ENCODE data around the gene FSD1L.

FSD1L gene

DNA sequence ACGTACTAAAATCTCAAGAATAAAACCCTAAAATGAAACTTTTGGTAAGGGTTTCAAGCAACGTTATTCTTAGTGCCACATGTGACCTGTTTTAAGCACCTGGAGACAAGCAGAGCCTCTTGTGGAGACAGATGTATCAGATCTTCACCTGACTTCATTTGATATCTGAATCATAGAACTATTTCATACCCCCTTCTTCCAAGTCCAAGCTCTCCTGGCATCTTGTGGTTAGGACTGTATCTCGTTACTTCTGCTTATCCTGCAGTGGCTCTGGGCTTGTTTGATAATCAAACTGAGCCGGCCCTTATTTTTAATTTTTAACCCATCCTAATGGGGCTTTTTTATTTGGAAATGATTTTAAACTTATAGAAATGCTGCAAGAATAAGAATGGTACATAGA is 11.1 kb upstream of the FSD1L start:
- no peak for DNase-seq

DNA sequence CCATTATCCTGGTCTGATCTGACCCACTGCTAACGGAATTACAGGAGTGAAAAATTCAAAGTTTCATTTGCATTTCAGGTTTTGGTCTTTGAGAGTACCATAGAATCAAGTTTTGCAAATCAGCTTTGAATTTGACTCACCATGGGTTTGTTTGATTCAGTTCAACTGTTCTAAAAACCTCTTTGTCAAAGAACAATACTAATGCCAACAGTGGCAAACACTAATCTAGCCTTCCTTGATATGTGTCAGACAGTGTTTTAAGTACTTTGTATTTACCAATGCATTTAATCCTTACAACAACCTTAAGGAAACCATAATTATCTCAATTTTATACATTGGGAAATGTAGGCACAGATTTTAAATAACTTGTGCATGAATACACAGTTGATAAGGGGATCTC is 10.1 kb upstream of the FSD1L start:
- DNase-seq, result no peak

DNA sequence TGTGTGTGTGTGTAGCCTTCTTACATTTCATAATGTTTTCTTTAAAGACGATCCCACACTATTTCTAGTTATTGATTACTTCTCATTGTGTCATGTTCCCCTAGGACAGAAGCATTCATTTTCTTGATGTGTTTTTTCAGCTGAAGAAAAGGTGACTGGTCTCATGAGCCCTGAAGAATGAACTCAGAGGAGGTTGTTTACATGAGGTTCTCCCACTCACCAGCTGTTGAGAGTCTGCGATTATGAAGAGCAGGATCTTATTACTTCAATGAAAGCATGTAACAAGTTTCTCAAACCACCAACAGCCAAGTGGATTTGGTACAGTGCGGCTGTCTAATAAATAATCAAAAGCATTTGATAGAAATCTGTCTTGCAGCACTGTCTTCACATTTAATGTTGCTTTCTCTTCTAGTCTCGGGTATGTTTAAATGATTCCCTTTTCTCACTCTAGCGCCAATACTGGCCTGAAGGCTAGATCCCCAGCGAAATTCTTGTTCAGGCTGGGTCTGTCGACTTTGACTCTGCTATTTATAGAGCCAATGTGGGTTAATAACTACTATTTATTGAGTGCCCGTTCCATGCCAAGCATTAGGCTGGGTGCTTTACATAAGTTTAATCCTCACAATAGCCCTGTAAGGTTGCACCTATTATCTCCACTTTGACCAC is 9.6 kb upstream of the FSD1L start:
- DNase-seq, result no peak

DNA sequence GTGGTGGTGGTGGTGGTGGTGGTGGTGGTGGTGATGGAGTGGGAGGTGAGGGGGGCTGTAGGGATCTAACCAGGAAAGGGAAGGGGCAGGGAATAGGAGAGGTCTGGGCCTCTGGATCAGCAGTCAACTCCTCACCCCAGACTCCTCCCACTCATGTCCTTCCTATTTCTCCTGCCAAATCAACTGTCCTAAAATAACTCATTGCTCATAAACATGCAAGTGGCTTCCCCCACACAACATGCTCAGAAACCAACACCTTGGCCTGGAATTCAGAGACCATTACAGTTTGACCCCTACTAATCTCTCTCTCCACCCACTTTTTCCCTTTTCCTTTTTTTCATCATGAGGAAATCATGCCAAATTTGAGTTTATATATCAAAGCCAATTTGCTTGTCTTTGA is 8.4 kb upstream of the FSD1L start:
- no peak for DNase-seq

DNA sequence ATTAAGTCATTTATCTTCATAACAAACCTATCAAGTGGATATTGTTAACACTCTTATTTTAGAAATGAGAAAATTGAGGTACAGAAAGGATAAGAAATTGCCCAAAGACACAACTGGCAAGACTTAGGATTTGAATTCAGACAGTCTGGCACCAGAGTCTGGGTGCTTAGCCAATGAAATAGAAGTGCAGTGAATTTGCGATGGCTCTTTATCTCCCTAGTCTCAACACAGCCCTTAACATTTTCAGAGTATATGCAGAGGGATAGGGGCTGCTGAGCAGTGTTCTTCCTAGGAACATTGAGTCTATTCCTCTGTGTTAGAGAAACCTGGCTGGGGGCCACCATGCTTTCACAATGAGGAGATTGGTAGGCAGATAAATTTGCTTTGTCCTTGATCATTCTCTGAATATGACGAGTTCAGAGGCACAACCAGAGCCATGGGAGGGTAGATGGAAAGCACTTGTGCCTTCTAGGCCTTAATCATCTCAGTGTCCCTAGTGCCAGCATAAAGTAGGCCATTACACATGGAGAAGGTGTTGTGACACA is 6.1 kb upstream of the FSD1L start:
- no peak for DNase-seq

DNA sequence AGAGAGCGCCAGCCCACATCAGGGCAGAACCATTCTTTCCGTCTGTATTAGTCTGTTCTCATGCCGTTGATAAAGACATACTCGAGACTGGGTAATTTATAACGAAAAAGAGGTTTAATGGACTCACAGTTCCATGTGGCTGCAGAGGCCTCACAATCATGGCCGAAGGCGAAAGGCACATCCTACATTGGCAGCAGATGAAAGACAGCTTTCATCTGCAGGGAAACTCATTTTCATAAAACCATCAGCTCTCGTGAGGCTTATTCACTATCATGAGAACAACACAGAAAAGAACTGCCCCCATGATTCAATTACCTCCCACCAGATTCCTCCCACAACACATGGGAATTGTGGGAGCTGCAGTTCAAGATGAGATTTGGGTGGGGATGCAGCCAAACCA is 4.7 kb upstream of the FSD1L start:
- no peak for DNase-seq

DNA sequence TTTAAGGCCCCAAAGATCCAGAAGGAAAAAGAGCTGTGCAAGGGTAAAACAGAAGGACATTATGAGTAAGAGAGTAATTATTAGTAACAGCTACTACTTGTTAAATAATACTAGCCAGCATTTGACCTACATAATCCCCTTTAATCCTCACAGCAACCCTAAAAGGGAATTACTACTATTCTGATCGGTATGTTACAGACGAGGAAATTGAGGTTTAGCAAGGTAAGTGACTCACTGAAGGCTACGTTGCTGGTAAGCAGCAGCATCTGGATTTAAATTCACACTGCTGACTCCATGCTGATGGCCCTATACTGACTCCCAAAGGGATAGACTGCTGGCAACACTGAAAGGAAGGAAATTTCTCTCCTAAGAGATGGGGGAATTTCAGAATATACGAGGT is 3.7 kb upstream of the FSD1L start:
- no peak for DNase-seq

DNA sequence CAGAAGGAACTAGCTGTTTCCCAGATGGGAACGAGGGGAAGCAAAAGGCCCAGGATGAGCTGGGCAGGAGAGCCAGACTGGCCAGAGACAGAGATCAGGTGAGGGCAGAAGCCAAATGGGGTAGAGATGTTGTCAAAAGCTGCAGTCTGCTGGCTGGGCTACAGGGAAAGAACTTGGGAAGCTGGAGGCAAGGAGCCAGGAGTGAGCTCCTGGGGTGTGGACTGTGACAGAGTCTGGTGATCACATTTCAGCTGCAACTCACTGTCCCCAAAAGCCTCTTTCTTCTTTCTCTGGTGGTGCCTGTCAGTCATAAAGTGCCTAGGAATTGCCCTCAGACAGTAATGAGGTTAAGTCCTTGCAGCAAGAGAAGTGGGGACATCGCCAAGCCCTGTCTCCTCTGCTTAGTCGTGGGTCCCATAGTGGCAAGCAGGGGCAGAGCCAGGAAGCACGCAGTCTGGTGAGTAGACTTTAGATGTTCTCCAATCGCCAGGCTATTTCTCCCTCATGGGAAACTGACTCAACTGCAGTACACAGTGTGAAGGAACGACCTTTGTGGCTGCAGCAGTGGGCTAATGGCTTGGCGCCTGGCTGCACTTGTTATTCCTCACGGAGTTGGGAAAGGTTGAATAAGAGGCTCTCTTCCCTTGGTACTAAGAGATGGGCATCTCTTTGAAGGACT is 2.5 kb upstream of the FSD1L start:
- DNase-seq, result no peak

DNA sequence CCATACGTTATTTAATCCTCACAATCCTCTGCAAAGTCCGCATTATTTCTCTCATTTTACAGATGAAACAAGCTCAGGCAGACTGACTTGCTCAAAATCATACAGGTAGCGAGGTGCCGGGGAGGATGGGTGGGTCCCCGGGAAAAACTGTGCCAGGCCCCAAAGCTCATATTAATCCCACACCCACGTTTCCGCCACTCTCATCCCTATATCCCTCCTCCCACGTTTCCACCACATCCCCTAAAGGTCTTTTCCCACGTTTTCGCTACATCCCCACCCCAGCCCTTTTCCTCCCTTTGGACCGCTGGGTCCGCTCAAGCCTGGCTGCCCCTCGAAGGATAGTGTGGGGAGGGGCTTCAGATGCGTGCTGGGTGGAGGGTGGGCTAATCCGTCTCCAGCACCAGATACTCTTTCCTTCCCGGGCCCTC is 434 bp upstream of the FSD1L start:
- DNase-seq, result no peak

DNA sequence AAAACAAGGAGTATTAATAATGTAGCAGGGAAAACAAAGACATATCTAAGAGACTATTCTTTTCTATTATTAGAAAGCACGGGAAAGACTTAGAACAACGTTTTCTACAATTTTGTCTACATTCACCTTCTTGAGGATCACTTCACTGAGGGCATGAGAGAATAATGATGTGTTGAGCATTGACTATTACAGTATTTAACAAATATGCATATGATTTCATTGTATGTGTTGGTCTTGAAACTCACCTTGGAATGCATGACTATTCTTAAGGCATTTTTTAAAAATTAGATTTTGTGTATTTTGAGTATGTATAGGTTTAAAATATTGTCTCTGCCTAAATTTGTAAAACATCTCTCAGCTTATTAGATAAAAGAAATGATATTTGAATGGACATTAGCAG is 1.2 kb downstream of the FSD1L start:
- DNase-seq, result no peak

DNA sequence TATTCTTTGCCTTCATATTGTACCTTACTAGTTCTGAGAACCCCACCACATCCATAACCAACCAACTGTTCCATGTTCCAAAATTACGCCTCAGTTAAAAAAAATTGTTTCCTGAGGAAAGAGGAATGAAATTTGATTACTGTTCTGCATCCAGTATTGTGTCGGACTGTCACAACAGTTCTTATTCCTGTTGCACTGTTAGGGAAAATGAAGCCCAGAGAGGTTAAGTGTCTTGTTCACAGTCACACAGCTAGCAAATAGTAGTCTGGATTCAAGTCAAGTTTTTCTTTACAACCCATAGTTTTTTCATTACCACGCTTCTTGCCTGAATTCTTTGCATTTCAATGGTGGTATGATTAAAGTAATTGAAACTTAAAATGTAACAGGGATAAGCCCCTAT is 4.4 kb downstream of the FSD1L start:
- no peak for DNase-seq

DNA sequence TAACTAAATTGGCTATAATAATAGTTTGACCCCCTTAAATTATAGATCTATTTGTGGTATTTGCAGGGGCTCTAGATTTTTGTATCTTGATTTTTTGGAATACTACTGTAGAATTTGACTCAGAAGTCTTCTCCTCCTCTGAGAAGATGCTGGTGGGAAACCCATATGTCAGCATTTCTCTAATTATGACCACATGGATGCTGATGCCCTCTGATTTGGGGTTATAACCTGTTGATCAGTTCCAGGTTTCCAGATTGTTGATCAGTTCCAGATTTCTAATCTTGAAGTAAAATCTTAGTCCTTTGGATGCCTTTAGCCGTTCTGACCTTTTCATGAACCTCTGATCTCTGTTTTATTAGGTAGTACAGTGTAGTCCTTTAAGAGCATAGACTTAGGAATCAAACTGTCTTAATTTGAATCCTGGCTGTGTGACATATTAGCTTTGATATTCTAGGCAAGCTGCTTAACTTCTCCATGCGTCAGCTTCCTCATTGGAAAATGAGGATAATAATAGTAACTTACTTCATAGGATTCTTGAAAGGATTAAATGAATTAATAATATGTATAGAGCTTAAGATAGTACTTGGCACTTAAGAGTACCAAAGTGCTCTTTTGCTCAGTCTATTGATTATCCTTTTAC is 8.1 kb downstream of the FSD1L start:
- DNase-seq, result no peak

DNA sequence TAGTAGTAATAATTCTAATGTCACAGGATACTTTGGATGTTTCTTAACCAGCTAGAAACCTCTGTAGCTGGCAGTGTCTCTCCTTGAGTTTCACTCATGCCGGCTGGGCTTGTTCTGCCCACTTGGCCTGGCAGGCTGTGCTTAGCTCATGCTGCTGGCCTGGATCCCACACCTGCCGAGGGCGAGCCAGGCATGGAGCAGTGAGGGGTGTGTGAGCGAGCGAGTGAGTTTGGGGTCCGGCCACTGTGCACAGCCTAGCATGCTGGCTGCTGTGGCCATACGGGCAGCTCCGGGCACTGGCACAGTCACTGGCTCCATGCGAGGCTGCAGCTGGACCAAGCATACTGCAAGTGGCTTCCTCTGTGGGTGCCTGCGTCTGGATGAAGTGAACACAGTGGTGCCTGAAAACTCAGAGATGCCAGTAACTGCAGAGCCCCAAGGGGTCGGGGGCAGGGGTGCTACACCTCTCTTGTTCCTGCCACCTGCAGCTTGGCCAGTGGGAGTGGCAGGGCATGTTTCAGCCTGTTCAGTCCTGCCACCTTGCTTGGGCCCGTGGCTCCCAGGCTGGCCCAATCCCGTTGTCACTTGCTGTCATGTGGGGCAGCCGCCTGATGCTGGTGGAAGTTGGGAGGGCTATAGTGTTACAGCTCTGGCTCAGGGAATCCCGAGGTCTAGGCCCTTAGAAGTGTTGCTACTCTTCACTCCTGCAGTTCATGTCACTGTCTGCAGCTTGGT is 9.9 kb downstream of the FSD1L start:
- DNase-seq, result no peak

DNA sequence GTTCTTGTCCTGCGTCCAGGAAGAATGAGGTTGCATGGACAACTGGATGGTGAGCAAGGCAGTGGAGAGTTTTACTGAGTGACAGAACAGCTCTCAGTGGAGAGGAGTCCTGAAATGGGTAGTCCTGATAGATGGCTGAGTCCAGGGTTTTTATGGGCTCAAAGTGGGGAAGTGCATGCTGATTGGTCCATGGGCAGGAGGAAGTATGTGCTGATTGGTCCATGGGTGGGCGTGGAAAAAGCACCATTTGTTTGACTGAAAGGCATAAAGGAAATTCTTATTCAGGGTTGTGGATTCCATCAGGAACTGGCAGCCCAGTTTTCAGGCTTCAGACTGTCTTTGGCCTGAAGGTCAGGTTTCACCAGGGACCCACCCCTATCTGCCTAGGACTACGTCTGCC is 10.6 kb downstream of the FSD1L start:
- no peak for DNase-seq

DNA sequence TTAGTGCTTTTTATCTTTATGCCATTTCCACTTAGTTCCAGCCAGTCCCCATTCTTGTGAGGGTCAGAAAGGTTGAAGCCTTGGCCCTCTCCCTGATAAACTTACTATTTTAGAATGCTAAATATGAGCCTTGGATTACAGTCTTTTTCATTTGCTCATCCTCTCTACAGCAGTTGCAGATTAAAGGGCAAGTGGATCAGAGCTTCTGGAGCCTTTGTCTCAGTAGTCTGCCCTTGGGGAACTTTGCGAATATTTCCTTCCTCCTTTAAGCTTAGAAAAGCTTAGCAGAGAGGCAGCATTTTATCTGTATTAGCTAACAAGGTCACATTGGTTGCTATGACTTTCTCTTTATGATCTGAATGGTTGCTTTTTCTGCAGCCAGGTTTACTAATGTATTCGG is 11.5 kb downstream of the FSD1L start:
- DNase-seq, result no peak

DNA sequence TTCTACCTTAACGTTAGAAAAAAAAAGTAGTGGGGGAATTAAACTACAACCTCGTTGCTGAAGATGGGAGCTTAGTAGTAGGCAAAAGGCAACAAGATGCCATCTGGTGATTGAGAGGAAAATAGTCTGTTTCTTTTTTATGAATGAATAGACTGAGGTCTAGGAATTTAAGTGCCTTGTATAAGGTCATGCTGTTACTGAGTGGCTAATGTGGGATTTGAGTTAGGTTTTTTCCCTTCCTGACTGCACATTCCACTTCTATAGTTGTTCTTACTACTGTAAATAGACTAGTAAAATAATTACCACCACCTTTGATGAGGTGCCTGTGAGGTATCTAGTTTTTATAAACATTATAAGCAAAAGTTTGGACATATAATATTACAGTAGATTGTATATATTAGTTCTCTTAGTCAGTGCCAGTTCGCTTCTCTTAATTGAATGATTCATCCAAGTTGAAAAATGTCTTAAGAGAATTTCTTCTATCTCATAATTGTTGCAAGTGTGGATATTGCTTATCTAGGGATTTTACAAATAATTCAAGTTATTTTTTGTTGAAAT is 19.1 kb downstream of the FSD1L start:
- no peak for DNase-seq

DNA sequence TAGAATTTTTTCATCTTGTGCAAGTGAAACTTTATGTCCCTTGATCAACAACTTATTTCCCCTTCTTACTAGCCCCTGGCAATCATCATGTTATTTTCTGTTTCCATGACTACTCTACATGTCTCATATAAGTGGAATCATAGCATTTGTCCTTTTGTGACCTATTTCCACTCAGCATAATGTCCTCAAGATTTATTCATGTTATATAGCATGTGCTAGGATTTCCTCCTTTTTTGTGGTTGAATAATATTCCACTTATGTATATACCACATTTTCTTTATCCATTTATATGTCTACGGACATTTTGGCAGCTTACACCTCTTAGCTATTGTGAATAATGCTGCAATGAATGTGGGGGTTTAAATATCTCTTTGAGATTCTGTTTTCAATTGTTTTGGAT is 21.0 kb downstream of the FSD1L start:
- no peak for DNase-seq

DNA sequence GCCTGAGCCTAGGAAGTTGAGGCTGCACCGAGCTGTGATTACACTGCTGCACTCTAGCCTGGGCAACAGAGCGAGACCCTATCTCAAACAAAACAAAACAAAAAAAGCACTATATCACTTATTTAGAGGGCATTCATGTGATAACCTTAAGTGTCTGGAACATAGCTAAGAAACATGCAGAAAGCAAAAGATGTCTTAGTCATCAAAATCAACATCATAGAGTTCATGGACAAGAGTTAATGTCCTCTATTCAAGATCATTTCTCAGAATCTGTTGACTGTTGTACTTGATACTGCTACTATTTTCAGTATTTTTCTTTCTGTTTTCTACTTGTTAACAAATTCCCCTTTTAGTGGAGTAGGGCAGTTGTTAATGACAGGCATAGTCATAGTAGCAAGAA is 25.4 kb downstream of the FSD1L start:
- no peak for DNase-seq

DNA sequence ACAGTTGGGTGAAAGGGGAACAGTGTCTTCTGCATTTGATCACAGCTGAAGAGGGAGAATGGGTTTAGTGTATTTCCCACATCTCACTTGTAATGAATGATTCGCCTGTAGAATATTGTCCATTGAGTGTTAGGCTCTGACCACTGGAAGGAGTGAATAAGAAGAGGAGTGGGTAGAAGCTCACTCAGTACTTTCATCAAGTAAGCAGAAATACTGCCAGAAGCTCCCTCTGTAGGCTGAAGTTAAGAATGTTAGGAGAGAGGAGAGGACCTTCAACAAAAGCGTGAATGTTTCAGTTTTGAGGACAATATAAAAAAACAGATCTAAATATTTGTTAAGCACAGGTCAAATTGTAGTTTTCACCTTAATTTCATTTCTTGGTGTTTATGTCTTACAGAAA is 27.5 kb downstream of the FSD1L start:
- DNase-seq, result no peak

DNA sequence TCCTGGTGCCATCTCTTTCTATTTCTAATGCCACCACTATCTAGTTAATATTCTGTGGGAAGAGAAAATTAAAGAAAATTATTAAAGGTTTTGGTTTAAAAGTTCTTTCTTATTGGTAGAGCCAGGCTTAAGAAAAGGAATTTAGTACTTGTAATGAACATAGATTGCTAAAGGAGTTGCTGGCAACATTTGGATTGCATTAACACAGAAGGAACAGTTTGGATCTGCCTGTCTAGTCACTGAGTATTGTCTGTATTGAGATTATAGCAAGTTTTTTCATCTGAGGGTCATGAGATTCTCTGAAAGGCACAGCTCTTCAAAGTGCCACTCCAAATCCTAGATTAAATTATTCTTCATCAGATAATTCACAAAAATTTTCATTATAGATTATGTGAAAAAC is 32.0 kb downstream of the FSD1L start:
- DNase-seq, result no peak

DNA sequence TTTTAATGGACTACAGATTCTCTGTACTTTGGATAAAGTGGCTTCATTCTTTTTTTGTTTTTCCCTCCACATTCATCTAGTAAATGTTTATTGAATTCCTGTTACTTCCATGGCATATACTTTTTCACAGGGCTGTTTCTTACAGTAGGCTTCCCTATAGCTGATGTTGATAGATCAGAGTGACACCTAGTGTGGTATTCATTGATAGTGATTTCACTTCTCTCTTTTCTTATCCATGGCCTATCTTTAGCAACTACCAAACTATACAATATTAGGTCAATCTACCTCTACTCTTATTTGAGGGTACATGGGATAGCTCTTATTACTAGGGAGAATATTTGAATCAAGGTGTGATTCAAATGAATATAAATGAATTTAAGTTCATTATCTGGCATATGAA is 35.8 kb downstream of the FSD1L start:
- DNase-seq, result no peak

DNA sequence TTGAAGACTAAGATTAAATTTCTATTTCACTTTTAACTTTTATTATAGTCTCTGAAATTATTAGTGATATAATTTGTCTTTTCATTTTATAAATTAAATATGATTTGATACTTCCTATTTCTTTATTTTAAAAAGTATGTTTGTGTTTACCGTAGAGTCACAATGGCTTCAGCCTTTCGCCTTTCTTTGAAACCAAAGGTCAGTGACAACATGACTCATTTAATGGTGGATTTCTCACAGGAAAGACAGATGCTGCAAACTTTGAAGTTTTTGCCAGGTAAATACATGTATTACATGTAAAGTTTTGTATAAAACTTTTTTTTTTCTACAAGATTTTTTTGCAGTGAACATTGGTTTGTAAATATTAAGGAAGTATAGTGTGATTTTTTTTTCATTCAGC is 36.4 kb downstream of the FSD1L start:
- DNase-seq, result no peak

DNA sequence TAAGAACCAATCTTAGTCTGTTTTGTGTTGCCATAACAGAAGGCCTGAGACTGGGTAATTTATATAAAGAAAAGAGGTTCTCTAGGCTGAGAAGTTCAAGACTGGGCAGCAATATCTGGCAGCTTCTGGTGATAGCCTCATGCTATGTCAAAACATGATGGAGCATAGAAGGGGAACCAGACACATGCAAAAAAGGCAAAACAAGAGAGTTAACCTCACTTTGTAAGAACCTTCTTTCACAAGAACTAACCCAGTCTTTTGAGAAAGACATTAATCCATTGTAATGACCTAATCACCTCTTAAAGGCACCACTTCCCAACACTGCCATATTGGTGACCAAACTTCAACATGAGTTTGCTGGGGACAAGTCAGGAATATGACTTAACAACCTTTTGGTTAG is 37.3 kb downstream of the FSD1L start:
- no peak for DNase-seq

All from activated naive CD4-positive, alpha-beta T cell (primary cell).